Measurements from ENCODE around the gene CCNY. TPM values are rescaled to one million over a fixed set of nuclear protein-coding genes. Genes with fewer than 3 reads are reported as not detected.

Gene CCNY
- total RNA-seq, 3 donors from 2014 or later: 48.6 to 64.4 (median 51.5) TPM

DNA sequence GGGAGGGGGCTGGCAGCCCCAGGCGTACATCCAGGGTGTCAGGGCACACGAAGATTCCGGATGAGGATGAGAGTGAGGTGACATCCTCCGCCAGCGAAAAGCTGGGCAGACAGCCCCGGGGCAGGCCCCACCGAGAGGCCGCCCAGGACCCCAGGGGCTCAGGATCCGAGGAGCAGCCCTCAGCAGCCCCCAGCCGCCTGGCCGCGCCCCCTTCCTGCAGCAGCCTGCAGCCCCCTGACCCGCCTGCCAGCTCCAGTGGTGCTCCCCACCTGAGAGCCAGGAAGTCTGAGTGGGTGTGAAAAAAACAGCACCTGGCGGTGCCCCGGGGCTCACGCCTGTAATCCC is 272.0 kb downstream of the CCNY start:
- no peak for ATAC-seq
- intact Hi-C loops (cut with DNase I, micrococcal nuclease): no loop called here
- Histone ChIP-seq H3K4me3 (no peak overlapping the region), H3K36me3 (ENCODE audit: low read depth) (no peaks in the 10 kb centered on the region), H3K4me1 (ENCODE audit: low read depth) (peaks cover 10% of the 10 kb centered on the region), H3K9me3 (no peaks in the 10 kb centered on the region)
- no peak for DNase-seq
- no peak for TF ChIP-seq CTCF (IDR thresholded peaks at IDR 0.05)

DNA sequence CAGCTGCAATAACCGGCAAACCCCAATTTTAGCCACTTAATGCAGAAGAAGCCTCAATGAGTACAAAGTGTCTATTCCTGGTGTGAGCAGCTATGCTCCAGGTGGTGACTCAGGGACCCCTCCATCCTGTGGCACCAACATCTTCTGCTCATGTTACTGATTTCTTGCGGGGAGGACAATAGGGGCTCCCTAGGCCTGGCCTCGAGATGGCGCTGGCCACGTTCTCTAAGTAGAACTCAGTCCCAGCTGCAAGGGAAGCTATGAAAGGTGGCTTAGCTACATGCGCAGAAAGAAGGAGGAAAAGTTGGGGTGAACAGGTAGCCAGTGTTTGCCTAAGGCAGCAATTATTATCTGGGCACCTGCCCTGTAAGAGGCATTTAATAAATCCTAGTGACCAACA is 275.4 kb downstream of the CCNY start:
- no peak for TF ChIP-seq CTCF (IDR thresholded peaks at IDR 0.05)
- intact Hi-C loops (cut with DNase I, micrococcal nuclease): no loop called here
- ATAC-seq: no peak

DNA sequence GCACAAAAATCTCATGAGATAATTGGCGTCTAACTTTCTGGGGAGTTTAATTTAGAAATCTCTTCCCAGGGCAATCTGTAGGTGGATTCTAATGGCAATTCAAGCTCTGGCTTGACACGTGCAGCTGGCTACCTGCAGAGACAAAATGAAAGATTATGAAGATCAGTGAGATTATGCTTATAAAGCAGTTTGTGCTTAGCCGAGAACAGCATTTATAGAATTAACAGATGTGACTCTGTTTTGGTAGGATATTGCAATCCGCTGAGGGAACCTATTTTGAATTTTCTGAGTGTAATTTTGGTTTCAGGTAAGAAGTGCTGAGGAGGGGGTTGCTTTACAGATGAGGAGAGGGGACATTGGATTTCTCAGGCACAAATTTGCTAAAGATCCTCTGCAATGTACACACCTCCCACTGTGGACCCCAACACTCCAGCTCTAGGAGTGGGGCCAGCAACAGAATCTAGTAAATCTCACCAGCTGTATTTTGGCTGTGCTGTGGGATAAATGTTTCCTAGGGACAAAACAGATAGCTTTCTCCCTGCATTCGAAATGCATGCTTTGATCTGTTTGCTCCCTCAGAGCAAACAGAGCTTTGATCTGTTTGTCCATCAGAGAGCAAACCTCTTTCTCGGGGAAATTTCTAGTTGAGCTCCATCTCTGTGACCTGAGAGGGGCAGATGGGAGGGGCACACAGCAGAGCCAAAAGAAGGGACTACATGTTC is 276.2 kb downstream of the CCNY start:
- ATAC-seq (no peak), DNase-seq (no peak)
- no peaks in the 10 kb centered on the region for H3K36me3 ChIP-seq (ENCODE audit: low read depth)
- TF ChIP-seq CTCF (IDR thresholded peaks at IDR 0.05): no peak
- H3K9me3 ChIP-seq: no peaks in the 10 kb centered on the region
- intact Hi-C loops (cut with DNase I, micrococcal nuclease): no loop called here
- H3K4me3 ChIP-seq: no peak overlapping the region
- H3K4me1 ChIP-seq (ENCODE audit: low read depth): peaks cover 8% of the 10 kb centered on the region

More for the DNA sequence above, 275.4 kb downstream of the CCNY start:
- Histone ChIP-seq H3K9me3 (no peaks in the 10 kb centered on the region), H3K36me3 (ENCODE audit: low read depth) (no peaks in the 10 kb centered on the region), H3K4me1 (ENCODE audit: low read depth) (peaks cover 10% of the 10 kb centered on the region), H3K4me3 (no peak overlapping the region)
- DNase-seq: no peak

DNA sequence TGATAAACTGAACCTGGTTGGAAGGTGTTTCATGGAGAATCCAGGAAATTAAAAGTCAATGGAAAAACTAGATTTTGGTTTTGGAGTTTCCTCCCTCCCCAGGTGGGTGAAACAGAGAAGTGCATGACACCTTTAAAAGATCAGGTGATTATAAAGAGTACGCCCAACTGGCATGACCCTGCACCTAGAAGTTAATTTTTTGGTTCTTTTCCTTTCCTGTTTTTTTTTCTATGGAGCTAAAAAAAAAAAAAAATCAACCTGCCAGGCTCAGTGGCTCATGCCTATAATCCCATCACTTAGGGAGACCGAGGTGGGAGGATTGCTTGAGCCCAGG is 276.8 kb downstream of the CCNY start:
- TF ChIP-seq CTCF (IDR thresholded peaks at IDR 0.05): no peak
- DNase-seq (no peak), ATAC-seq (no peak)
- Histone ChIP-seq H3K9me3 (no peaks in the 10 kb centered on the region), H3K4me3 (no peak overlapping the region), H3K36me3 (ENCODE audit: low read depth) (no peaks in the 10 kb centered on the region), H3K4me1 (ENCODE audit: low read depth) (peaks cover 3% of the 10 kb centered on the region)
- intact Hi-C loops (cut with DNase I, micrococcal nuclease): no loop called here

DNA sequence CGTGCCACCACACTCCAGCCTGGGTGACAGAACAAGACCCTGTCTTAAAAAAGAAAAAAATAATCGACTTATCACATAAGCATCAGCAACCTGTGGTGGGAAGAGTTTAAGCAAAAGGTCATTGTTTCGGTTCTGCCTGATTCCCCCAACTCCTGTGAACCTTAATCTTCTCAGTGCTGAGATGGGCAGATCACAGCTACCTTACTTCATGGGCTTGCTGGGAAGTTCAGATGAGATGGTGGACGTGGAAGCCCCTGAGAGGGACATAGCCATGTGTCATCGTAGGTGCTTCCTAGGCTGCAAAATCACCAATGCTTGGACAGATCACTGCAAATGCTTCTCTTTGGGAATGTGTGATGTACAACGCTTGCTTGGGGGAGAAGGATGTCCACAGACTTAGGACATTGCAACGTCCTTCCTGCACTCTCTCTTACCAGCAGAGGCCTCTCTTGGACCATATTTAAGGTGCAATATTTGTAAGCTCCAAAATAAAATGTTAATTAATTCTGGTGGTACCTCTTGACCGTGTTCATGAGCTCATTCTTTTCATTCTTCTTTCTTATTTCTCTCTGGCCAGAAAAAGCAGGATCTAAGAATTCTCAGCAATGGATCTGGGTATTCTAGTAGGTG is 277.4 kb downstream of the CCNY start:
- DNase-seq: no peak
- TF ChIP-seq CTCF (IDR thresholded peaks at IDR 0.05): no peak
- intact Hi-C loops (cut with DNase I, micrococcal nuclease): no loop called here
- H3K36me3 ChIP-seq (ENCODE audit: low read depth): no peaks in the 10 kb centered on the region
- H3K4me3 ChIP-seq: no peak overlapping the region
- no peak for ATAC-seq
- no peaks in the 10 kb centered on the region for H3K9me3 ChIP-seq
- no peaks in the 10 kb centered on the region for H3K4me1 ChIP-seq (ENCODE audit: low read depth)

Data from mucosa of descending colon (tissue), 3 donors.